ENCODE measurements around the gene GAD1.

GAD1 gene

GRCh38 chr2:170843656-170844055 lies 27.0 kb downstream of the GAD1 start:
- no peak overlapping the region for H2BK120ac ChIP-seq (ENCODE audit: insufficient read depth, low read length, poor library complexity)
- no peak overlapping the region for H3K23ac ChIP-seq (ENCODE audit: low read length)
- H3K4me2 ChIP-seq (ENCODE audit: low read length), result no peak overlapping the region
- no peak overlapping the region for H3K4me3 ChIP-seq (ENCODE audit: low read depth, low read length)
- no peak overlapping the region for H2AK5ac ChIP-seq (ENCODE audit: low read length)
- WGBS (ENCODE audit: extremely low coverage, insufficient coverage, insufficient read length), result no CpG with 5 or more reads among the region's 2 CpGs
- no peaks in the 10 kb centered on the region for H3K79me1 ChIP-seq (ENCODE audit: low read length)
- H4K8ac ChIP-seq (ENCODE audit: low read depth, low read length), result no peak overlapping the region
- no peaks in the 10 kb centered on the region for H3K79me2 ChIP-seq (ENCODE audit: control insufficient read depth, insufficient read depth, low read length, poor library complexity)
- no peak overlapping the region for H2BK5ac ChIP-seq (ENCODE audit: low read depth, low read length, poor library complexity)
- no peak overlapping the region for H2BK12ac ChIP-seq (ENCODE audit: low read length)
- no peaks in the 10 kb centered on the region for H3K4me1 ChIP-seq (ENCODE audit: control insufficient read depth in 1 of 2, insufficient read depth in 2 of 2, low read length in 2 of 2)
- no peak overlapping the region for H3K18ac ChIP-seq (ENCODE audit: low read length)
- H3K27me3 ChIP-seq (ENCODE audit: insufficient read depth, low read length), result no peaks in the 10 kb centered on the region
- H3K9ac ChIP-seq (ENCODE audit: low read length), result no peak overlapping the region
- H2AFZ ChIP-seq (ENCODE audit: insufficient read depth, low read length, poor library complexity), result no peak overlapping the region
- no peak overlapping the region for H3K14ac ChIP-seq (ENCODE audit: low read length)
- no peak overlapping the region for H4K91ac ChIP-seq (ENCODE audit: low read depth, low read length)
- DNase-seq, result no peak
- H3K4ac ChIP-seq (ENCODE audit: low read depth, low read length), result no peak overlapping the region
- no peaks in the 10 kb centered on the region for H3K9me3 ChIP-seq (ENCODE audit: insufficient read depth, low read depth, low read length)
- H3K36me3 ChIP-seq (ENCODE audit: control insufficient read depth in 1 of 2, insufficient read depth in 2 of 2, low read length in 2 of 2), result no peaks in the 10 kb centered on the region
- H4K12ac ChIP-seq (ENCODE audit: low read depth, low read length), result no peak overlapping the region
- H3K27ac ChIP-seq (ENCODE audit: low read depth, low read length), result no peak overlapping the region

DNA sequence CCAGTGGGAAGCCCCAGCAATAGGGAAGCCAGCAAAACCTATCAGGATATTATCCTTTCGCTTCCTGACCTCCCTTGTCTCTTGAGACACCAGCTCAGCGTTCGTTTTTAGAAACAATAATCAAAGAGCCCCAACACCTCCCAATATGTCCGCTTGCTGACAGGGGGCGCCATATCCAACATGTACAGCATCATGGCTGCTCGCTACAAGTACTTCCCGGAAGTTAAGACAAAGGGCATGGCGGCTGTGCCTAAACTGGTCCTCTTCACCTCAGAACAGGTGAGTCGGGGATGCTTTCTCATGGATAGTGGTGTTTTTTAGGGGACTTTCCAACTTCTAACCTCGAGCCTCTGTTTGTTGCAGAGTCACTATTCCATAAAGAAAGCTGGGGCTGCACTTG lies 28.7 kb downstream of the GAD1 start:
- Histone ChIP-seq H3K36me3 (ENCODE audit: control insufficient read depth in 1 of 2, insufficient read depth in 2 of 2, low read length in 2 of 2) (no peaks in the 10 kb centered on the region), H2AK5ac (ENCODE audit: low read length) (no peak overlapping the region), H3K9ac (ENCODE audit: low read length) (no peak overlapping the region), H3K14ac (ENCODE audit: low read length) (no peak overlapping the region), H3K23ac (ENCODE audit: low read length) (no peak overlapping the region), H3K4me2 (ENCODE audit: low read length) (no peak overlapping the region), H3K18ac (ENCODE audit: low read length) (no peak overlapping the region), H2BK120ac (ENCODE audit: insufficient read depth, low read length, poor library complexity) (no peak overlapping the region), H4K12ac (ENCODE audit: low read depth, low read length) (no peak overlapping the region), H3K27me3 (ENCODE audit: insufficient read depth, low read length) (no peaks in the 10 kb centered on the region), H2BK12ac (ENCODE audit: low read length) (no peak overlapping the region), H3K4ac (ENCODE audit: low read depth, low read length) (no peak overlapping the region), H4K91ac (ENCODE audit: low read depth, low read length) (no peak overlapping the region), H4K8ac (ENCODE audit: low read depth, low read length) (no peak overlapping the region), H3K79me1 (ENCODE audit: low read length) (no peaks in the 10 kb centered on the region), H3K79me2 (ENCODE audit: control insufficient read depth, insufficient read depth, low read length, poor library complexity) (no peaks in the 10 kb centered on the region), H2AFZ (ENCODE audit: insufficient read depth, low read length, poor library complexity) (no peak overlapping the region), H3K4me1 (ENCODE audit: control insufficient read depth in 1 of 2, insufficient read depth in 2 of 2, low read length in 2 of 2) (peaks cover 0 to 4% of the 10 kb centered on the region in 2 experiments), H2BK5ac (ENCODE audit: low read depth, low read length, poor library complexity) (no peak overlapping the region), H3K9me3 (ENCODE audit: insufficient read depth, low read depth, low read length) (no peaks in the 10 kb centered on the region), H3K4me3 (ENCODE audit: low read depth, low read length) (no peak overlapping the region), H3K27ac (ENCODE audit: low read depth, low read length) (no peak overlapping the region)
- no peak for DNase-seq
- no CpG with 5 or more reads among the region's 10 CpGs for WGBS (ENCODE audit: extremely low coverage, insufficient coverage, insufficient read length)

- no peaks in the 10 kb centered on the region for H3K9me3 ChIP-seq (ENCODE audit: insufficient read depth, low read depth, low read length)
- H2BK5ac ChIP-seq (ENCODE audit: low read depth, low read length, poor library complexity), result no peak overlapping the region
- DNase-seq, result no peak
- no peaks in the 10 kb centered on the region for H3K27me3 ChIP-seq (ENCODE audit: insufficient read depth, low read length)
- no peak overlapping the region for H3K4ac ChIP-seq (ENCODE audit: low read depth, low read length)
- no peak overlapping the region for H3K27ac ChIP-seq (ENCODE audit: low read depth, low read length)
- H2BK12ac ChIP-seq (ENCODE audit: low read length), result no peak overlapping the region
- H2AK5ac ChIP-seq (ENCODE audit: low read length), result no peak overlapping the region
- no peaks in the 10 kb centered on the region for H3K36me3 ChIP-seq (ENCODE audit: control insufficient read depth in 1 of 2, insufficient read depth in 2 of 2, low read length in 2 of 2)
- H3K79me1 ChIP-seq (ENCODE audit: low read length), result no peaks in the 10 kb centered on the region
- H3K23ac ChIP-seq (ENCODE audit: low read length), result no peak overlapping the region
- no peak overlapping the region for H4K8ac ChIP-seq (ENCODE audit: low read depth, low read length)
- H4K91ac ChIP-seq (ENCODE audit: low read depth, low read length), result no peak overlapping the region
- no peak overlapping the region for H2AFZ ChIP-seq (ENCODE audit: insufficient read depth, low read length, poor library complexity)
- no peak overlapping the region for H3K4me2 ChIP-seq (ENCODE audit: low read length)
- no peak overlapping the region for H3K18ac ChIP-seq (ENCODE audit: low read length)
- H3K4me3 ChIP-seq (ENCODE audit: low read depth, low read length), result no peak overlapping the region
- H3K4me1 ChIP-seq (ENCODE audit: control insufficient read depth in 1 of 2, insufficient read depth in 2 of 2, low read length in 2 of 2), result peaks cover 0 to 4% of the 10 kb centered on the region in 2 experiments
- no peaks in the 10 kb centered on the region for H3K79me2 ChIP-seq (ENCODE audit: control insufficient read depth, insufficient read depth, low read length, poor library complexity)
- no peak overlapping the region for H4K12ac ChIP-seq (ENCODE audit: low read depth, low read length)
- no peak overlapping the region for H2BK120ac ChIP-seq (ENCODE audit: insufficient read depth, low read length, poor library complexity)
- H3K9ac ChIP-seq (ENCODE audit: low read length), result no peak overlapping the region
- no peak overlapping the region for H3K14ac ChIP-seq (ENCODE audit: low read length)
Observed at GRCh38 chr2:170846314-170846713, 29.6 kb downstream of the GAD1 start.

GRCh38 chr2:170847716-170848115 lies 31.0 kb downstream of the GAD1 start:
- DNase-seq, result no peak
- Histone ChIP-seq H3K14ac (ENCODE audit: low read length) (no peak overlapping the region), H3K4me2 (ENCODE audit: low read length) (no peak overlapping the region), H3K79me1 (ENCODE audit: low read length) (no peaks in the 10 kb centered on the region), H3K18ac (ENCODE audit: low read length) (no peak overlapping the region), H4K8ac (ENCODE audit: low read depth, low read length) (no peak overlapping the region), H3K23ac (ENCODE audit: low read length) (no peak overlapping the region), H3K79me2 (ENCODE audit: control insufficient read depth, insufficient read depth, low read length, poor library complexity) (no peaks in the 10 kb centered on the region), H3K4me3 (ENCODE audit: low read depth, low read length) (no peak overlapping the region), H3K4ac (ENCODE audit: low read depth, low read length) (no peak overlapping the region), H2BK120ac (ENCODE audit: insufficient read depth, low read length, poor library complexity) (no peak overlapping the region), H3K27me3 (ENCODE audit: insufficient read depth, low read length) (no peaks in the 10 kb centered on the region), H4K12ac (ENCODE audit: low read depth, low read length) (no peak overlapping the region), H4K91ac (ENCODE audit: low read depth, low read length) (no peak overlapping the region), H3K9ac (ENCODE audit: low read length) (no peak overlapping the region), H2BK12ac (ENCODE audit: low read length) (no peak overlapping the region), H3K27ac (ENCODE audit: low read depth, low read length) (no peak overlapping the region), H3K9me3 (ENCODE audit: insufficient read depth, low read depth, low read length) (no peaks in the 10 kb centered on the region), H2AFZ (ENCODE audit: insufficient read depth, low read length, poor library complexity) (no peak overlapping the region), H3K4me1 (ENCODE audit: control insufficient read depth in 1 of 2, insufficient read depth in 2 of 2, low read length in 2 of 2) (peaks cover 0 to 4% of the 10 kb centered on the region in 2 experiments), H3K36me3 (ENCODE audit: control insufficient read depth in 1 of 2, insufficient read depth in 2 of 2, low read length in 2 of 2) (no peaks in the 10 kb centered on the region), H2AK5ac (ENCODE audit: low read length) (no peak overlapping the region), H2BK5ac (ENCODE audit: low read depth, low read length, poor library complexity) (no peak overlapping the region)
- no CpG with 5 or more reads among the region's 4 CpGs for WGBS (ENCODE audit: extremely low coverage, insufficient coverage, insufficient read length)

All from trophoblast cell (in vitro differentiated cells and primary cell).